ENCODE results near the gene TMEM53.

Gene TMEM53

GRCh38 chr1:44642255-44642654 lies 32.0 kb downstream of the TMEM53 start:
- no peak for TF ChIP-seq CTCF (IDR thresholded peaks at IDR 0.05; ENCODE audit: low read depth, low read length, missing control alignments)
- no peak overlapping the region for H3K27ac ChIP-seq
- H3K27me3 ChIP-seq (replicated peaks) = no peaks in the 10 kb centered on the region
- no peak overlapping the region for H3K4me3 ChIP-seq (ENCODE audit: low read depth, low read length)
- H3K36me3 ChIP-seq (replicated peaks) = peaks cover 64% of the 10 kb centered on the region
- in situ Hi-C loops (cut with HindIII; ENCODE audit: low pct_ligation_motif_present, low sequenced_read_pairs) = no loop called here
- DNase-seq = no peak

- DNase-seq = no peak
- H3K36me3 ChIP-seq (replicated peaks) = peaks cover 72% of the 10 kb centered on the region
- no peak overlapping the region for H3K4me3 ChIP-seq (ENCODE audit: low read depth, low read length)
- in situ Hi-C loops (cut with HindIII; ENCODE audit: low pct_ligation_motif_present, low sequenced_read_pairs) = no loop called here
- no peak for TF ChIP-seq CTCF (IDR thresholded peaks at IDR 0.05; ENCODE audit: low read depth, low read length, missing control alignments)
- H3K27ac ChIP-seq = no peak overlapping the region
- no peaks in the 10 kb centered on the region for H3K27me3 ChIP-seq (replicated peaks)
Measured at GRCh38 chr1:44641126-44642102, 32.9 kb downstream of the TMEM53 start.

GRCh38 chr1:44640200-44640853 lies 34.0 kb downstream of the TMEM53 start:
- no peak for DNase-seq
- H3K27me3 ChIP-seq (replicated peaks) = no peaks in the 10 kb centered on the region
- no peak overlapping the region for H3K27ac ChIP-seq
- H3K4me3 ChIP-seq (ENCODE audit: low read depth, low read length) = no peak overlapping the region
- in situ Hi-C loops (cut with HindIII; ENCODE audit: low pct_ligation_motif_present, low sequenced_read_pairs) = no loop called here
- peaks cover 76% of the 10 kb centered on the region for H3K36me3 ChIP-seq (replicated peaks)
- no peak for TF ChIP-seq CTCF (IDR thresholded peaks at IDR 0.05; ENCODE audit: low read depth, low read length, missing control alignments)

GRCh38 chr1:44637702-44638411 lies 36.4 kb downstream of the TMEM53 start:
- Histone ChIP-seq H3K4me3 (ENCODE audit: low read depth, low read length) (no peak overlapping the region), H3K27me3 (replicated peaks) (no peaks in the 10 kb centered on the region), H3K27ac (no peak overlapping the region), H3K36me3 (replicated peaks) (peaks cover 70% of the 10 kb centered on the region)
- no peak for DNase-seq
- in situ Hi-C loops (cut with HindIII; ENCODE audit: low pct_ligation_motif_present, low sequenced_read_pairs) = no loop called here
- no peak for TF ChIP-seq CTCF (IDR thresholded peaks at IDR 0.05; ENCODE audit: low read depth, low read length, missing control alignments)

- Histone ChIP-seq H3K27me3 (replicated peaks) (no peaks in the 10 kb centered on the region), H3K27ac (no peak overlapping the region), H3K36me3 (replicated peaks) (peaks cover 62% of the 10 kb centered on the region), H3K4me3 (ENCODE audit: low read depth, low read length) (no peak overlapping the region)
- DNase-seq = no peak
- TF ChIP-seq CTCF (IDR thresholded peaks at IDR 0.05; ENCODE audit: low read depth, low read length, missing control alignments) = no peak
- in situ Hi-C loops (cut with HindIII; ENCODE audit: low pct_ligation_motif_present, low sequenced_read_pairs) = no loop called here
Measured at GRCh38 chr1:44636688-44637598, 37.3 kb downstream of the TMEM53 start.

Data from brain microvascular endothelial cell (primary cell).